GM18909 (cell line): Measurements from ENCODE around the gene DKK2.

Experiments used
- ATAC-seq: cut with Tn5 transposase; IDR thresholded peaks from one replicate; pipeline ENCODE4 v1.9.1; 2021; ENCODE audit warnings: mild to moderate bottlenecking; ENCODE audit not compliant: unreplicated experiment, poor library complexity

Gene DKK2, protein sequence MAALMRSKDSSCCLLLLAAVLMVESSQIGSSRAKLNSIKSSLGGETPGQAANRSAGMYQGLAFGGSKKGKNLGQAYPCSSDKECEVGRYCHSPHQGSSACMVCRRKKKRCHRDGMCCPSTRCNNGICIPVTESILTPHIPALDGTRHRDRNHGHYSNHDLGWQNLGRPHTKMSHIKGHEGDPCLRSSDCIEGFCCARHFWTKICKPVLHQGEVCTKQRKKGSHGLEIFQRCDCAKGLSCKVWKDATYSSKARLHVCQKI

DNA sequence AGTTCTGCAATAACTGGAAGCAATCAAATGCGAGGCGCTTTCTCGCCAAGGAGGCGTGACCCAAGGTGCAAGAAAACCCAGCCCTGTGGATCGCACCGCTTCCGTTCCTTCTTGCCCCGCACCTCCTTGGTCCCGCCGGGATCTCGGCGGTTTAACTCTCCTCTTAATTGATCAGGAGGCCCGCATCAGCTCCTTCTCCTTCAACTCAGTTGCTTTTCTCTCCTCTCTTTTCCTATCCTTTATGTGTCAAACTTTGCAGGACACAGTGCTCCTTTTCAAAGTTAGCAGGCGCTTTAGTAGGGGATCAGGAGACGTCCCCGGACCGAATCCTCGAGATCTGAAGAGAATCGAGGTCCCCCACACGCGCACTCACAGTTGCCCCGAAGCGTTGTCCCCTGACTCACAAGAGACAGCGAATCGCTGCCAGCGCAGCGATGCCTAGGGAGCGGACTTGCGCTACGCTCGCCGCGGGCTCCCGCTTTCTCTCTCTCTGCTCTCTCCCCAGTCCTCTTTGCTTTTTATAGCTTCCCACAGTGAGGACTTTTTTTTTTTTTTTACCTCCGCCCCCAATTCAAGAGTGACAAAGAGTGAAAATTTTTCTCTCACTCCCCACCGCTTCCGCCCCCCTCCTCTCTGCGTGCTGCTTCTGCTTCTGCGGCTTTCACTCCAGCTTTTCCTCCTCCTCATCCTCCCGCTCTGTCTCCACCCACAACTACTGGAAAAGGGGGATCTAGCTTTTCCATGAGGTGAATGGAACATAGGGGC, at the start of gene DKK2:
TSS of gene DKK2 (minus strand) at position 495 of the 765 bp plus-strand sequence. CDS start 722 bp downstream, outside the sequence.
- ATAC-seq: no peak

DNA sequence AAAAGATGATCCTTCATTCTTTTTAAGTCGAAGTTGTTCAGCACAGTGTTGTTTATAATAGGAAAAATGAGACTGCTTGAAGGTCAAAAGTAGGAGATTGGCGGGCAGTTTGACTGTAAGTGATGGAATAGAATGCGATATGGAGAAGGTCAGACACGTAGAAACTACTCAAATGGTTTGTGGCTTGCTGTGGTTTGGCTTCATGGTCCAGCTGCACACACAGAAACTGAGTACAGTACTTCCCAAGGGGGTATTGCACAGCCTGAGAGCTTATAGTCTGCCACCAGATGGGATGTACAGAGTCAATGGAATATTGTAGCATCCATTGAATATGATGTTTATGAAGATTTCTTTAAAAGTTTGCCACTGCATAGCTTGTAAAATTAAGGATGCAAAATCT, 41.1 kb upstream of the DKK2 start:
- no peak for ATAC-seq

DNA sequence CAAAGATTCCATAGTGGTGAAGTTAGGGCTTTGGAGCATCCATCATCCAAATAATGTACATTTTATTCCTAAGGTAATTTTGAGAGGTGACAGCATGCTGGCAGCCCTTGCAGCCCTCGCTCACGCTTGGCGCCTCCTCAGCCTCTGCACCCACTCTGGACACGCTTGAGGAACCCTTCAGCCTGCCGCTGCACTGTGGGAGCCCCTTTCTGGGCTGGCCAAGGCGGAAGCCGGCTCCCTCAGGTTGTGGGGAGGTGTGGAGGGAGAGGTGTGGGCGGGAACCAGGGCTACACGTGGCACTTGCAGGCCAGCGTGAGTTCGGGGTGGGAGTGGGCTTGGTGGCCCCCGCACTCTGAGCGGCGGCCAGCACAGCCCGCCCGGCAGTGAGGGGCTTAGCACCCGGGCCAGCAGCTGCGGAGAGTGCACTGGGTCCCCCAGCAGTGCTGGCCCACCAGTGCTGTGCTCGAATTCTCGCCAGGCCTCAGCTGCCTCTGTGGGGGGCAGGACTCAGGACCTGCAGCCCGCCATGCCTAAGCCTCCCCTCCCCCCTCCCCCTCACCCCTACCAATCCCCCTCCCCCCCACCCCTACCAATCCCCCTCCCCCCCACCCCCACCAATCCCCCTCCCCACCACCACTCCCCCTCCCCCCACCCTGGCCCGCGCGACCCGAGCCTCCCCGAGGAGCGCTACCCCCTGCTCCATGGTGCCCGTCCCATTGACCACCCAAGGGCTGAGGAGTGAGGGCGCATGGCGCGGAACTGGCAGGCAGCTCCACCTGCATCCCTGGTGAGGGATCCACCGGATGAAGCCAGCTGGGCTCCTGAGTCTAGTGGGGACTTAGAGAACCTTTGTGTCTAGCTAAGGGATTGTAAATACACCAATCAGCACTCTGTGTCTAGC, 37.0 kb upstream of the DKK2 start:
- ATAC-seq: no peak

DNA sequence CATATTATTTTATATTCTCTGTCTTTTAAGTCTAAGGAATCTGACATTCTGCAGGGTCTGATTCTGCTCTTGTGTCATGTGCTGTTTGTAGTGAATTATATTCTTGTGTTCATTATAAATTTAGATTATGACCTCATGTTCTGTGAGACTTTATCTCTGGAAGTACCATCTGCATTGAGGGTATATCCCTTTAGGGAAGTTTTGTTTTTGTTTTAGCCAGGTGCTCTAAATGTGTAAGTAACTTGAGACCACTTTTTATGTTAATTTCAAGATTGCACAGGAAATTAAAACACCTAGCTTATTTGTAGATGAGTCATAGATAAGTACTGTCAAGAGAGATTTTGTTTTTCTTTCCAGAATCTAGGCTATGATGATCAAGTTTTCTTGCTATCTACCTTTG, 35.0 kb upstream of the DKK2 start:
- no peak for ATAC-seq

DNA sequence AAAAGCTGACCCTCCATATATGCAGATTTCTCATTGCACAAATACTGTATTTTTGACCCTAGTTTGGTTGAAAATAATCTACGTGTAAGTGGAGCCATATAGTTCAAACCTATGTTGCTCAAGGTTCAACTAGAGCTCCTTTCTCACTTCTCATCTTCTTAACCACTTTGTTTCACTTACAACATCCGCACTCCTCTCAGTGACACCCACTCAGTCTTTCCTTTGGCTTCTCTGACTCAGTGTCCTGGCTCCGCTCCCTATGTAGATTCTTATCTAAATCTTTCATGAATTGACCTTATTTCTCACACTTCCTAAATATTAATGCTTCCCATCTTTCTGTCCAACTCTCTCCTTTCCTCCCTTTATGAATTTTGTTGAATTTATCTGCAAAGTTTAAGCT, 32.9 kb upstream of the DKK2 start:
- no peak for ATAC-seq

DNA sequence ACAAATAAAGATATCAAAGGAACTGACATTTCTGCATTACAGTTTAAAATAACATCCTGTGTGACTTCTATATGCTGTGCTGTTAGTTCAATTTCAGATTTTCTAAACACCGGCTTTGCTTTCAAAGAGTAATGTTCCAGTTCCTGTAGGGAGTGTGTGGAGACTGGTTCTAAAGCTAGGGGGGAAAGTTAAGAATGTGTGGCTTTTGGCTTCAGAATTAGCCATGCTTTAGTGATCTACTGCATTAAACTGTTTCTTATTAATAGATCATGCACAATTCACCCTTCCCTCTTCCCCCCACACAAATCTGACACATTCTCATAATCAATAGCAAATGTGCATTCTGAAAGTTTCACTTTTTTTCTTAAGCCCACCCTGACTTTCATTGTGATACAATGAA, 32.0 kb upstream of the DKK2 start:
- no peak for ATAC-seq

DNA sequence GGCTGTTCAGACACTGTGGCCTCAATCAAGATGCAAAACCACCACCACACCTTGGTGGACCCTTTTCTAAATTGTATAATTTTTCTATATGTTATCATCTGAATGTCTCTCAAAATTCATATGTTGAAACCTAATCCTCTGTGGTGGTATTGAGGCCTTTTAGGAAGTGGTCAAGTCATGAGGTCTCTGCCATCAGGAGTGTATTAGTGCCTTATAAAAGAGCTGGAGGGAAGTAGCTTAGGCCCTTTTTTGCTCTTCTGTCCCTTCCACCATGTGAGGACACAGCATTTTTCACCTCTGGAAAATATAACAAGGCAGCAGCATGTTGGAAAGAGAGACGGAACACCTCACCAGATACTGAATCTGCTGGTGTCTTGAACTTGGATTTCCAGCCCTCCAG, 30.5 kb upstream of the DKK2 start:
- no peak for ATAC-seq

DNA sequence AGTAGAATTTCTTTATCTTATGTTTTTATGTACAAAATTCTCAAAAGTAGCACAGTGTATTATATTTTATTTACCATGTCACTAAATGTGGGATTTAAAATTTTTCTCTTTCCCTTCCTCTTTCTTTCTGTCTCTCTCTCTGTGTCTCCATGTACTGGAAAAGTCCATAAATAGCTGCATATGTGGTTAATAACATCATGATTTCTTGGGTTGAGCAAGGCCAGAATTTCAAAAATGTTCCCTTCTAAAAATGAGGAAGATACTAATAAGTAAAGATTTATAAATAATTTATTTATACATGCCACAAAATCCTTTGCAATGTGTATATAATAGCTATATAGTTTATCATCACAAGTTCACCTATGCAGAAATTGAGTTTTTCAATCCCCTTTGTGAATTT, 29.1 kb upstream of the DKK2 start:
- ATAC-seq: no peak

DNA sequence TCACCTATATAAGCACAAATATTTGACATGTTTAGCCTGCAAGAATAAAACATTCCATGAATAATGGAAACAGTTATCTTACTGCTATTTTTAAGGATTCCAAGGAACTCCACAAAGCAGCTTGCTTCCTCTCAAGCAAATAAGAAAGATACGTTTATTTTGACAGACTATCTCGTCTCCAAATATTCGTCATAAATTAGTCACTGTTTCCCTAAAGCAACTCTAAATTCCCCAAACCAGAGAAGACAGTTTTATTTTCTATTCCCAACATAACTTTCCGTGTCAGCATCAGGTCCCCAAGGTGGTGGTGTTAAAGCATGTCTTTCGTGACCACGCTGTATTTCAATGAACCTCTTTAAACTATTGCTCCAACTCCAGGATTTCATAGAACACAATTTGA, 24.3 kb upstream of the DKK2 start:
- ATAC-seq: no peak

DNA sequence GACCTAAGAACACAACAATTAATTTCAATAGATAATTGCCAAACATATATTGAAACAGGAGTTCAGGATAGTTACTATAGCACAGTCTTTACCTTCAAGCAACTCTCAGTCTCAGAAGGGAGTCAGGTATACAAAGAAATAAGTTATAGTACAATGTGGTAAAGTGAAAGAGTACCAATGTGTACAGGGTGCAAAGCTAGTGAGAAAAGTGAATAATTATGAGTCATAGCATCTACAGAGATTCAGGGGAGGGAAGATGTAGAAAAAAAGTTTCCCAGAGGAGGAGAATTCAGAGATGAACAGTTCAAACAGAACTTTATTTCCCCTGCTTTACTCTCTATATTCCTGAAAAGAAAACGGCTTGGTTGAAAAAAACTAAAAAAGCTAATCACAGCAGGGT, 22.7 kb upstream of the DKK2 start:
- ATAC-seq: no peak

DNA sequence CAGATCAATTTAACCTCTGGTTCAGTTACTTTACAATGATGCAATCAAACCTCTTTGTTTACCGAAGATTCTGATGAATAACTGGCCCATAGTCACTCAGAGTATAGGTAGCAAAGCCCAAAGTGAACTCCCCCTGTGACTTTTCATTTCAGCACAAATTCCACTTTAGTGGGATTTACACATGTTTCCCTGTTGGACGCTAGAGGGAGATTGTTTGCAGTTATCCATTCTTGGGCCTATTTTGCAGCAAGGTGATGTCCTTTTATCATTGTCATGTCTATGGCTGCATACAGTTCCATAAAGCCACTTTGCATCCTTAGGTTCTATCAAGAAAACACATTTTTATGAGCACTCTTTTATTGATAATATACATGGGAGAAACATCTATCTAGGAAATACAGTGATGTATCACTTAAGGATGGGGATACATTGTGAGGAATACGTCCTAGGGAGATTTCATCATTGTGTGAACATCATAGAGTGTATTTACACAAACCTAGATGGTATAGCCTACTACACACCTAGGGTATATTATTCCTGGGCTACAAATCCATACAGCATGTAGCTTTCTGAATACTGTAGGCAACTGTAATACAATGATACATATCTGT, 14.5 kb upstream of the DKK2 start:
- ATAC-seq: no peak

DNA sequence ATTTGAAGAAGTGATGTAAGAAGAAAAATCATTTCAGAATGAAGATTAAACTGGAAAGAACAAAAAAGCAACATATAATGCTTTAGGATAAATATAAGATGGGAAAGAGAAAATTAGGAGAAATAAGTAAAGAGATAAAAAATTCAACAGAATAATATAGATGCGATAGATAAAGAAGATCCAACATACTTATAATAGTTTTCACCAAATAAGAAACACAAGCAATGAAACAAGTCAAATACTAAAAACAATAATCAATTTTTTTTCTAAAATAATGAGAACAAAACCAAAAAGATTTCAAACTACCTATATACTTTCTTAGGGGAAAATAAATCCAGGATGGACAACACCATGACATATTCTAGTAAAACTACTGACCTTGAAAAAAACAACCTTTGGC, 10.1 kb upstream of the DKK2 start:
- no peak for ATAC-seq

DNA sequence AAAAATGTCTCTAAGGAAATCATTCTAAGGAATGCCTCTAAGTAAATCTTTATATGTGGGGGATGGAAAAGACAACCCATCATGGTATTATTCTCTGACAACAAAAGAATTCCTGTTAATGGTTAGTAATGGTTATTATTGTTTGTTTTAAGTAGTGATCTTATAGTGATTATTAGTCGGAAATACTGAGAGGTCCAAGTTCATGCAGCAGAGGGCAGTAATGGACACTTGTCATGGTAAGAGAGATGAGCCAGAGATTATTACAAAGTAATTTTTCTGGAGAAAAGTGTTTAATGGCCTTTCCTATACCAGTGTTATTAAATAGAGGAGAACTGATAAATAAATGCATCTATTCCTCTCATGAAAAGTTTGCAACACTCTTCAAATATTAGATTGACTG, 8.1 kb upstream of the DKK2 start:
- ATAC-seq: no peak

DNA sequence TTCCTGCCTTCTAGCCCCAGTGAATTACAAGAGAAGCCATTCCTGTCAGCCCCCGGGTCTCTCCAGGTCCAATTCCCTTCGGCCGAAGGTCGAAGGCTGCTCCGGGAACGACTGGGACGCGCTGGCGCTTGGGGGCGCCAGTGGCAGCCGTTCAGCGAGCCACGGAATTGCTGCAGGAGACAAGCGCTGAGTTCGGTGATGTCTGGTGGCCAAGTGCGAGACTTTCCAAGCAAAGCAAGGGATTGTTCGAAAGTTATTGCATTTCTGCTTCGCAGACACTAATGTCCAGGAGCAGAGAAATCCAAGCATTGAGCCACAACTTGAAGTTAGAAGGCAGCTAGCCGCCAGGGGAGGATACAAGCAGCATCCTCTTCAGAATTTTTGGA, 1.1 kb upstream of the DKK2 start:
- ATAC-seq: no peak

DNA sequence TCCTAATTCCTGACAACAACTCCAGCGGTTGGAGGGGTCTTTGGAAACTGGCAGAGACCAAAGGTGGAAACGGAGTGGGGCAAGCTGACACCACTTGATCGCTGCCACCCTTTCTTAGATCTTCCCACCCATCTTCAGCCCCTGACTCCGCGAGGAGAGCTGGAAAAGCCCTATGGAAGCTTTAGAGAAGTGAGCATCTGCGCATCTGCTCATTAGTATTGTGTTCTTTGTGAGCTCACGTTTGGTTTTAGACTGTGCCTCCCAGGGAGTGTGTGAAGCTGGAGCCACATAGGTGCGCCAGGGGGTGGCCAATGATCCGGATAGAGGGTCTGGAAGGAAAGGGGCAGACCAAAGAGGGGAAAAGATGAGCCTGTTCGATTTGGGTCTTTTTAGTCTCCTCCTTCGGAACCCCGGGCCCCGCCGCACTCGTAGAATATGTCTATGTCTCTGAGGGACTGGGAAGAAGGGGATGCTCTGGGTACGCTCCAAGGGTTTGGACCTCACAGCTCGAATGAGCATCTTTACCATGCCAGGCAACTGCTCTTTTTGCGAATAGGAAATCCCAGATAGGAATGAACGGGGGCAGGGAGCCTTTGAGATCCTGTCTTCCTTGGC, 578 bp upstream of the DKK2 start:
- no peak for ATAC-seq

DNA sequence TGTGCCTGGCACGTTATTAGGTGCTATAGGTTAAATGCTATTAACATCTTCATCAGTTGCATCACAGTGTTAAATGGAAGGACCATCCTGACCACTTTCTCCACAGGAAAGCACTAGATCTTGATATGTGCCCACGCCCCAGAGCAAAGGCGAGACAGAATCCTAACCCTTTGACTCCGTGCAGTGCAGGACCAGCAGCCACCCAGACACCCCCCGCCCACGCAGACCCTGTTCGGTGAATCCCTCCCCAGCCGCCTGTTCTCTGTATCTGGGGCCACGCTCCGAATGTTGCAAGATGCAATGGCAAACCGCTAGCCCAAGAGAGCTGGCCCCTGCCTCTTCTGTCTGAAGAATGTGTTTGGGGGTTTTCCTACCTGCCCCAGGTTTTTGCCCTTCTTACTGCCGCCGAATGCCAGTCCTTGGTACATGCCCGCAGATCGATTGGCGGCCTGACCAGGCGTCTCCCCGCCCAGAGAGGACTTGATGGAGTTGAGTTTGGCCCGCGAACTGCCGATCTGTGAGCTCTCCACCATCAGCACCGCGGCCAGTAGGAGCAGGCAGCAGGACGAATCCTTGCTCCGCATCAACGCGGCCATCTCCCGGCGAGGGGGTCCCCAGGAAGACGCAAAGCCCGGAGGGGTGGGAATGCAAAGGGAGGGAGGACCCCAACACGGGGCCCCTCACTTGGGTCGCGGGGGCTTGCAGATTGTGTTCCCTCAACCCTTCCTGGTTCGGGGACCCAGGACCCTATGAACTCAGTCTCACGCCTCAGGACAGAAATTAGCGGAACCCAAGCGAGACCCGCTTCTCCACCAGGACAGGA, 906 bp downstream of the DKK2 start:
- ATAC-seq: no peak

DNA sequence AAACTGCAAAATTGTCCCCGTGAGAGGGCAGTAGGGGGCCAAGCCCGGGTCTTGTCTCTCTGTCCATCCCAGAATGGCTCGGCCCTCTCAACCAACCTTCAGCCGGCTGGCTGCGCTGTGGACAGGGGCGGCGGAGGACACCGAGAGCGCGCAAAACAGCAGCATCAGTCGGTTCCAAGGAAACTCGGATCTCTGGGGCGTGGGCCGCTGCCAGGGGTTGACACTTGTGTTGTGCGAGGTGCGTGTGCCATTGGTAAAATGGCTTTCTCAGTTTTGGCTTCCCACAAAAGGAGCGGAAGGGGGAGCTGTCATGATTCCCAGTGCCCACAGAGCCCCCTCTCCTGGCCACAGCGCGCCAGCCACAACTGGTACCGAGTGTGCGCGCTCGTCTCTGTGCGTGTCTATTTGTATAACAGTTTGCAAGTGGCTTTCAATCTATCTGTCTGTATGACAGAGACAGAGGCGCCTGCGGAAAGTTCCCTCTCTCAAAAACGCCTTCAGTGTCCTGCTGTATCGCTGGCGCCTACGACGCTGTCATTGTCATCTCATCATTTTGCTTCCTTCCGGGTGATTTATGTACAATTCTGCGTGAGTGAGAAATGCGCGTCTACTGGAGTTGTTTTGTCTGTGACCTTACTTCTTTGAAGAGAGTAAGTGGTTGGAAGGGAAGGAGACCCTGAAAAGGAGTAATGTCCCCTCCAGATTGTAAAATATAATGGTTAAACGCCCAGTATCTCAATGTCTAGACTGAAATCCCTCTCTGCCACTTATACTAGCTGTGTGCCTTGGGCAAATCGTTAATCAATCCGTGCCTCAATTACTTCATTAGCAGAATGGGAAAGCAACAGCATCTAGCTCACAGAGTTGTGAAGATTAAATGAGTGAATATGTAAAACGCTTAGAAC, 1.8 kb downstream of the DKK2 start:
- no peak for ATAC-seq

DNA sequence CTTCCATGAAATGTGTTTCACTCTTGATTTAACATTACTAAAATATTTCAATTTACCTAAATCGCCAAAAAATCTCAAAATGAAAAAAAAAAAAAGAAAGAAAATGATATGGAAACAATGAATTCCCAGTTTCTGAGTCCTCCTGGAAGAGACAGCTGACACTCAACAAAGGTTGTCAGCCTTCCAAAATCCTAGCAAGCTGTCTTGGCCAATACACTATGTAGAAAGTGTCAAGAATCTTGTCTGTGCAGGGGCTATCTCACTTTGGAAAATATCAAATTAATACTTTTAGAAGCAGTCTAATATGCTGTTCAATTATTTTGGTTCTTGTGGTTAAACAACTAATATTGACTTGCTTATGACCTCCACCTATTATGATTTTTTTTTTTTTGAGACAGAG, 8.7 kb downstream of the DKK2 start:
- ATAC-seq: no peak
